ENCODE measurements around the gene VWA5B2.

Gene VWA5B2

DNA sequence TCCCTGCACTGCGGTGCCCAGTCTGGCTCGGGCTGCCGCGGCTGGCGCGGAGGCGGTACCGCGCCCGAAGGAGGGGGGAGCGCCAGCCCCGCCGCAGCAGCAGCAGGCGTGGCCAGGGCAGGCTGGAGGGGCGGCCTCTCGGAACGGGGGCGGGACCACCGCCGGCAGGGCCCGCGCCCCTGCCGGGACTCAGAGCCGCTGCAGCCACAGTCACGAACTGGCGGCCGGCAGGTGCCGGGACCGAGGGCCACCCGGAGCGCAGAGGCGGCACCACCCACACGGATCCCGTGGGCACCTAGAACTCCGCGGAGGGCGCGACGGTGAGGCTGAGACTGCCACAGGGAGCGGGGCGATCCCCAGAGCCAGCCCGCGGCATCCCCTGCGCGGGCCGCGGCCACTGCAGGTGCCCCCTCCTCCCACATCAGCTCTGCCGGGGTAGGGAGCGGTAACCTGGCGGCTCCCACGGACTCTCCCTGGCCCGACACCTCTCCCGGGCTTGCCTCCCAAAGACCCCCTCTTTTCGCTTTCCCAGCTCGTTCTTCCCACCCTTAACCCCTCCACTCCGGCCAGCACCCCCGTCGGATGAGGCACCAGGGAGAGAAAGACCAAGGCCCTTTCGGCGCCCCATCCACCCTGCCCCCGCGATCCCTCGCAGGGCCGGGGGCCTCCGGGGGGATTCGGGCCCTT is at the start of gene VWA5B2:
Gene VWA5B2 (plus strand): TSS at position 192 of the 687 bp plus-strand sequence. CDS start 944 bp downstream, outside the sequence.
- H3K27ac ChIP-seq, result peak within 1 kb of the TSS; percentile 77

DNA sequence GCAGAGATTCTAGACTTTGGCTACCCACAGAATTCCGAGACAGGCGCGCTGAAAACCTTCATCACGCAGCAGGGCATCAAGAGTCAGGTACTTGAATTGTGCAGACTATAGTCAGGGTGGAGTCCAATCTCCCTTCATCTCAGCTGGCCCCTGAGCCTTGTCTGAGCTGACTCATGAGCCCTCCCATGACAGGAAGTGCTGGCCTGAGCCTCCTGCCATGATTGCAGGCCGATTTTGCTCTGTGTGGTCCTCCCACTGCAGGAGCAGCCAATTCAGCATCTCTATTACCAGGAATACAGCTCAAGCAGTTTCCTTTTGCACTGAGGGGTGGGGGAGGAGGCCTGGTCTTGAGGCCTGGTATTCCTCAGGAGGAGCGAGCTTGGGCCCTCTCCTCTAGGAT is 49.2 kb upstream of the VWA5B2 start:
- no peak overlapping the region for H3K27ac ChIP-seq
- TF ChIP-seq, protein P1, sequence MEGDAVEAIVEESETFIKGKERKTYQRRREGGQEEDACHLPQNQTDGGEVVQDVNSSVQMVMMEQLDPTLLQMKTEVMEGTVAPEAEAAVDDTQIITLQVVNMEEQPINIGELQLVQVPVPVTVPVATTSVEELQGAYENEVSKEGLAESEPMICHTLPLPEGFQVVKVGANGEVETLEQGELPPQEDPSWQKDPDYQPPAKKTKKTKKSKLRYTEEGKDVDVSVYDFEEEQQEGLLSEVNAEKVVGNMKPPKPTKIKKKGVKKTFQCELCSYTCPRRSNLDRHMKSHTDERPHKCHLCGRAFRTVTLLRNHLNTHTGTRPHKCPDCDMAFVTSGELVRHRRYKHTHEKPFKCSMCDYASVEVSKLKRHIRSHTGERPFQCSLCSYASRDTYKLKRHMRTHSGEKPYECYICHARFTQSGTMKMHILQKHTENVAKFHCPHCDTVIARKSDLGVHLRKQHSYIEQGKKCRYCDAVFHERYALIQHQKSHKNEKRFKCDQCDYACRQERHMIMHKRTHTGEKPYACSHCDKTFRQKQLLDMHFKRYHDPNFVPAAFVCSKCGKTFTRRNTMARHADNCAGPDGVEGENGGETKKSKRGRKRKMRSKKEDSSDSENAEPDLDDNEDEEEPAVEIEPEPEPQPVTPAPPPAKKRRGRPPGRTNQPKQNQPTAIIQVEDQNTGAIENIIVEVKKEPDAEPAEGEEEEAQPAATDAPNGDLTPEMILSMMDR (conservative IDR thresholded peaks at IDR 0.05), result no peak

More for the DNA sequence above, at the start of gene VWA5B2:
- TF ChIP-seq, protein P1 (conservative IDR thresholded peaks at IDR 0.05), result no peak; the same call in 1 of the 2 replicates

DNA sequence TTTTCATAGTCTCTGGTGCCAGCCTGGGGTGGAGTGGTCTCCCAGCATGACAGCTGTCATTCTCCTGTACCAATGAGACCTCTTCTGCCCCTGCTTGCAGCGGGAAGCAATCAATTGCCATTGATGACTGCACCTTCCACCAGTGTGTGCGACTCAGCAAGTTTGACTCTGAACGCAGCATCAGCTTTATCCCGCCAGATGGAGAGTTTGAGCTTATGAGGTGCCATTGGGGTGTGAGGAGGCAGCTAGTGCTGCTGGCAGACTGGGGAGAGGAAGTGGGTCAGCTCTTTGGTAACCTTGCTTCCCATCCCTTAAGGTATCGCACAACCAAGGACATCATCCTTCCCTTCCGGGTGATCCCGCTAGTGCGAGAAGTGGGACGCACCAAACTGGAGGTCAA is 47.8 kb upstream of the VWA5B2 start:
- TF ChIP-seq, protein P1 (conservative IDR thresholded peaks at IDR 0.05), result no peak
- H3K27ac ChIP-seq, result no peak overlapping the region

DNA sequence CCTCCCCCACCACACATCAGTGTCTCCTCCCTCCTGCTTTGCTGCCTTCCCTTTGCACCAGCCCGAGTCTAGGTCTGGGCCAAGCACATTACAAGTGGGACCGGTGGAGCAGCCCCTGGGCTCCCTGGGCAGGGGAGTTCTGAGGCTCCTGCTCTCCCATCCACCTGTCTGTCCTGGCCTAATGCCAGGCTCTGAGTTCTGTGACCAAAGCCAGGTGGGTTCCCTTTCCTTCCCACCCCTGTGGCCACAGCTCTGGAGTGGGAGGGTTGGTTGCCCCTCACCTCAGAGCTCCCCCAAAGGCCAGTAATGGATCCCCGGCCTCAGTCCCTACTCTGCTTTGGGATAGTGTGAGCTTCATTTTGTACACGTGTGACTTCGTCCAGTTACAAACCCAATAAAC is 45.7 kb upstream of the VWA5B2 start:
- H3K27ac ChIP-seq, result peak overlapping the region; percentile 93; the same call in 1 of the 2 replicates
- TF ChIP-seq, protein P1 (conservative IDR thresholded peaks at IDR 0.05), result no peak

DNA sequence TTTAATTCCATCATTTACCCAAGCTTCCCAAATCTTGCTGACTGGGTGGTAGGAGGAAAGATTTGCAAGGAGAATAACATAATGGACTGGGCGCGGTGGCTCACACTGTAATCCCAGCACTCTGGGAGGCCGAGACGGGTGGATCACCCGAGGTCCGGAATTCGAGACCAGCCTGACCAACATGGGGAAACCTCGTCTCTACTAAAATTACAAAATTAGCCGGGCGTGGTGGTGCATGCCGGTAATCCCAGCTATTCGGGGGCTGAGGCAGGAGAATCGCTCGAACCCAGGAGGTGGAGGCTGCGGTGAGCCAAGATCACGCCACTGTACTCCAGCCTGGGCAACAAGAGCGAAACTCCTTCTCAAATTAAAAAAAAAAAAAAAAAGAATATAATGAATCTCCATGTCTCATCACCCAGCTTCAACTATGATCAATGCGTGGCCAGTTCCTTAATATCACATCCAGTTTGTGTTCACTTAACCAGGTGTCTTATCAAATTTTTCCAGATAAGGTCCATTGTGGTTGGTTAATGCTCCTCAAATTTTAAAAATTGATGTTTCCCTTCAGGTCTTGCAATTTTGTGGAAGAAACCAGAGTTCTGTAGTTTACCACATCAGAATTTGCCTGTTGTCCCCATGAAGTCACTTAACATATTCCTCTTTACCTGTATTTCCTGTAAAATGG is 44.7 kb upstream of the VWA5B2 start:
- peak overlapping the region; percentile 93 for H3K27ac ChIP-seq
- TF ChIP-seq, protein P1 (conservative IDR thresholded peaks at IDR 0.05), result no peak

DNA sequence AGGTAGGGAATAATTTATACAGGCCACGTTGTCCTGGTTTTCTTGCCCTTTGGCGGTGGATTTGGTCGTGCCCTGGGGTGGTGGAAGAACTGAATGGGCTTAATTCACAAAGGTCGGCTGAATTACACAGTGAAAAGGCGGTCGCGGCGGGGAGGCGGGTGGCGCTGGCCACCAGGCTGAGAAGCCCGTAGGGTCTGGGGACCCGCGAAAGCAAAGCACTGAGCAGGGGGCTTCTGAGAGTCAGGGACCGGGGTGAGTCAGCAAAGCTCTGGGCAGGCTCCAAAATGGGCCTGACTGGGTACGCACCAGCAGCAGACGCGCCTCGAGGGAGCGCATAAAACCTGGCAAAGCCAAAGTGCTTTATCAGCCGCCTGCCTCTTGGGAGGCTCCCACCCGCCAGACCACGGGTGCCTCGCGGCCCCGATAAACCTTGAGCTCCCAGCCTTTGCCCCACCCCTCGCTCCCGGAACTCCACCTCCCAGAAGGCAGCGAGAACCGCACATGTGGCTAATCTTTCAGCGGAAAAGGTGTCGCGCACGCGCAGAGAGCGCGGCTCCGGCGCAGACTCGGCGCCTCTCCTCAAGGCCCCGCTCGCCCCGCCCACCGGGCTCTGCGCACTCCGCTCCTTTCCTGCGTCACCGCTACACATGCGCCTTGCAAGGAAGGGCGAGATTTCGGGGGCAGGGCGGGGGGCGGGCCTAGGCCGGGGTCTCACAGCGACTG is 43.8 kb upstream of the VWA5B2 start:
- H3K27ac ChIP-seq, result peak overlapping the region; percentile 93
- TF ChIP-seq, protein P1 (conservative IDR thresholded peaks at IDR 0.05), result no peak

Measured in VCaP (cell line).